ENCODE results near the gene SEMA7A.

Gene SEMA7A

DNA sequence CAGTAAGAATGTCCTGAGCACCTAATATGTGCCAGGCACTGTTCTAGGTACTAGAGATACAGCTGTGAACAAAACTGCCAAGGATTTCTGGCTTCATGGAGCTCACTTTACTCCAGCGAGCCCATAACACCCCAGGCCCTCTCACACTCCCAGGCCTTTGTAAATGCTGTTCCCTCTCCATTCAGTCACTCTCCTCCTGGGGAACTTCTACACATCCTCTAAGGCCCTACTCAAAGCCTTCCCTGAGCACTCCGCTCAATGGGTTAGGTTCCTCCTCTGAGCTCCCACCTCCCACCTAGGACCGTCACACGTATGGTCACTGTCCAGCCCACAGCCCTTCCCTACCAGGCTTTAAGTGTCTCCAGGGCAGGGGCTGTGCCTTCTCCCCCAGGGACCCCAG, 27.2 kb downstream of the SEMA7A start:
- no peaks in the 10 kb centered on the region for H3K9me2 ChIP-seq (replicated peaks; ENCODE audit: insufficient read depth, low read length)
- H3K4me3 ChIP-seq (ENCODE audit: insufficient read depth, low read length, poor library complexity, severe bottlenecking), result no peak overlapping the region
- H3K9me3 ChIP-seq (ENCODE audit: insufficient read depth, low read length), result no peaks in the 10 kb centered on the region
- H3K79me2 ChIP-seq (ENCODE audit: insufficient read depth, low read length), result no peaks in the 10 kb centered on the region
- no peaks in the 10 kb centered on the region for H3K27me3 ChIP-seq (ENCODE audit: low read length)
- H3K9ac ChIP-seq (ENCODE audit: low read length), result no peak overlapping the region
- no peak overlapping the region for H3K27ac ChIP-seq (ENCODE audit: low read depth, low read length)
- H2AFZ ChIP-seq (ENCODE audit: low read depth, low read length, severe bottlenecking), result no peak overlapping the region
- TF ChIP-seq, protein P1, sequence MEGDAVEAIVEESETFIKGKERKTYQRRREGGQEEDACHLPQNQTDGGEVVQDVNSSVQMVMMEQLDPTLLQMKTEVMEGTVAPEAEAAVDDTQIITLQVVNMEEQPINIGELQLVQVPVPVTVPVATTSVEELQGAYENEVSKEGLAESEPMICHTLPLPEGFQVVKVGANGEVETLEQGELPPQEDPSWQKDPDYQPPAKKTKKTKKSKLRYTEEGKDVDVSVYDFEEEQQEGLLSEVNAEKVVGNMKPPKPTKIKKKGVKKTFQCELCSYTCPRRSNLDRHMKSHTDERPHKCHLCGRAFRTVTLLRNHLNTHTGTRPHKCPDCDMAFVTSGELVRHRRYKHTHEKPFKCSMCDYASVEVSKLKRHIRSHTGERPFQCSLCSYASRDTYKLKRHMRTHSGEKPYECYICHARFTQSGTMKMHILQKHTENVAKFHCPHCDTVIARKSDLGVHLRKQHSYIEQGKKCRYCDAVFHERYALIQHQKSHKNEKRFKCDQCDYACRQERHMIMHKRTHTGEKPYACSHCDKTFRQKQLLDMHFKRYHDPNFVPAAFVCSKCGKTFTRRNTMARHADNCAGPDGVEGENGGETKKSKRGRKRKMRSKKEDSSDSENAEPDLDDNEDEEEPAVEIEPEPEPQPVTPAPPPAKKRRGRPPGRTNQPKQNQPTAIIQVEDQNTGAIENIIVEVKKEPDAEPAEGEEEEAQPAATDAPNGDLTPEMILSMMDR (IDR thresholded peaks at IDR 0.05; ENCODE audit: insufficient read depth, low read length, poor library complexity, severe bottlenecking), result no peak
- TF ChIP-seq EZH2phosphoT487 (conservative IDR thresholded peaks at IDR 0.05; ENCODE audit: low read length), result no peak
- H3F3A ChIP-seq (ENCODE audit: insufficient read depth), result no peaks in the 10 kb centered on the region
- no peaks in the 10 kb centered on the region for H4K20me1 ChIP-seq (ENCODE audit: low read depth, low read length)
- no peaks in the 10 kb centered on the region for H3K36me3 ChIP-seq (ENCODE audit: low read length)
- H3K4me2 ChIP-seq (ENCODE audit: low read depth, low read length, poor library complexity, severe bottlenecking), result no peak overlapping the region

DNA sequence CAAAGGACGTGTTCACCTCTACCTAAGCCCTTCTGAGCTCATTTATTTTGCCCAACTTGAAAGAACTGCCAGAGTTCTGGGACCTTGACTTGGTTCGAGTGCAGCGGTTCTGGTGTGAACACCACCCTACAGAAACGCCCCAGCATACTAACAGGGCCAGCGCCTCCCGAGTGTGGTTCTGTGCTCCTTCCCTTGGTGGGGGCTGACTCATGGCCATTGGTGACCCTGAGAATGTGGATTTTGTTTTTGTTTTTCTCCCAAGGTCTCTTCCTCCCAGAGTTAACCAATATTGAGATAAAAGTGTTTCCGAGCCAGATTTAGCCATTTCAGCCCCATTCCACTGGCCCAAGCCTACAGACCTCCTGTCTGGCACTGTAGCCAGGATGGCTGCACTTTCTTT, 27.9 kb downstream of the SEMA7A start:
- Histone ChIP-seq H3K9me2 (replicated peaks; ENCODE audit: insufficient read depth, low read length) (no peaks in the 10 kb centered on the region), H3K79me2 (ENCODE audit: insufficient read depth, low read length) (no peaks in the 10 kb centered on the region), H4K20me1 (ENCODE audit: low read depth, low read length) (no peaks in the 10 kb centered on the region), H3K9ac (ENCODE audit: low read length) (no peak overlapping the region), H3K36me3 (ENCODE audit: low read length) (no peaks in the 10 kb centered on the region), H3K27me3 (ENCODE audit: low read length) (no peaks in the 10 kb centered on the region), H2AFZ (ENCODE audit: low read depth, low read length, severe bottlenecking) (no peak overlapping the region), H3K4me2 (ENCODE audit: low read depth, low read length, poor library complexity, severe bottlenecking) (no peak overlapping the region), H3K9me3 (ENCODE audit: insufficient read depth, low read length) (no peaks in the 10 kb centered on the region), H3F3A (ENCODE audit: insufficient read depth) (no peaks in the 10 kb centered on the region), H3K4me3 (ENCODE audit: insufficient read depth, low read length, poor library complexity, severe bottlenecking) (no peak overlapping the region), H3K27ac (ENCODE audit: low read depth, low read length) (no peak overlapping the region)
- TF ChIP-seq, protein P1 (IDR thresholded peaks at IDR 0.05; ENCODE audit: insufficient read depth, low read length, poor library complexity, severe bottlenecking), result no peak
- TF ChIP-seq EZH2phosphoT487 (conservative IDR thresholded peaks at IDR 0.05; ENCODE audit: low read length), result no peak

DNA sequence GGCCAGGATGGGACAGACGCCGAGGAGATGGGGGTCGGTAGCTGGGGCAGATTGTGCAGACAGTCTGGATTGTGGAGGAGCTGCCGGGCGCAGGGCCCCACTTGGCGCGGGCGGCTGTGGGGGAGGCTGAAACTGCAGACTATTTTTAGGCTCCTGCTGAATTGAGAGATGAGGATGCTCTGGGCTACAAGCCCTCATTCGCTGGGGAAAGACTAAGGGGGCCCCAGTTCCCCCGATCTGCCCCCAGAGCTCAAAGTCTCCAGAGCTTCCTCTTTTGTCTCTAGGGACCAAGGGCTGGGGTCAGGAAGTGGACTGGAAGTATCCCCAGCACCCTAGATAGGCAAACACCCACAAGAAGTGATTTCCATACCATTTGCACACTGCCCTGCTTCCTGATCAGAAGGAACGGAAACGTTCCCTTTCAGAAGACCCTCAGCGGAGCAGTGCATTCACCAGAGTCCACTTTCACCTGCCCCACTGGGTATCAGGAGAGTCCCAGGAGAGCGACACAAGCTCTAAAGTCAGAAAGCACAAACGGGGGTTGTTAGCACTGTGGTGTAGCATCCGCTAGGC, 29.7 kb downstream of the SEMA7A start:
- TF ChIP-seq, protein P1 (IDR thresholded peaks at IDR 0.05; ENCODE audit: insufficient read depth, low read length, poor library complexity, severe bottlenecking), result no peak
- no peak for TF ChIP-seq EZH2phosphoT487 (conservative IDR thresholded peaks at IDR 0.05; ENCODE audit: low read length)
- no peak overlapping the region for H2AFZ ChIP-seq (ENCODE audit: low read depth, low read length, severe bottlenecking)
- H3K4me2 ChIP-seq (ENCODE audit: low read depth, low read length, poor library complexity, severe bottlenecking), result peak overlapping the region; percentile 14
- no peak overlapping the region for H3K4me3 ChIP-seq (ENCODE audit: insufficient read depth, low read length, poor library complexity, severe bottlenecking)
- no peak overlapping the region for H3K27ac ChIP-seq (ENCODE audit: low read depth, low read length)
- no peaks in the 10 kb centered on the region for H3K9me3 ChIP-seq (ENCODE audit: insufficient read depth, low read length)
- H3F3A ChIP-seq (ENCODE audit: insufficient read depth), result no peaks in the 10 kb centered on the region; the same call in 1 of the 2 replicates
- H3K27me3 ChIP-seq (ENCODE audit: low read length), result no peaks in the 10 kb centered on the region
- no peaks in the 10 kb centered on the region for H4K20me1 ChIP-seq (ENCODE audit: low read depth, low read length)
- H3K36me3 ChIP-seq (ENCODE audit: low read length), result no peaks in the 10 kb centered on the region
- H3K9me2 ChIP-seq (replicated peaks; ENCODE audit: insufficient read depth, low read length), result no peaks in the 10 kb centered on the region
- no peaks in the 10 kb centered on the region for H3K79me2 ChIP-seq (ENCODE audit: insufficient read depth, low read length)
- H3K9ac ChIP-seq (ENCODE audit: low read length), result no peak overlapping the region
